Activated CD8-positive, alpha-beta memory T cell treated with anti-CD3 and anti-CD28 coated beads for 36 hours (primary cell): Measurements from ENCODE around the gene ACADSB. TPM values are rescaled to one million over a fixed set of nuclear protein-coding genes. Genes with fewer than 3 reads are reported as not detected.

Source experiments
- CTCF ChIA-PET: fragments of 350-600 bp; sonication (Branson Sonifier 250); formaldehyde crosslinking; loops from one replicate; lab custom pipeline; 2021; ENCODE audit warnings: antibody characterized with exemption; lab: Charles Lee
- POLR2A ChIA-PET: fragments of 350-600 bp; sonication (Branson Sonifier 250); formaldehyde crosslinking; loops from one replicate; lab custom pipeline; 2021; ENCODE audit warnings: antibody characterized with exemption; lab: Charles Lee
- total RNA-seq, 2 experiments: library from RNA; stranded (reverse); gene quantifications; one replicate each; pipeline ENCODE4 v1.2.3, GENCODE V29; 2021

The ACADSB gene
- total RNA-seq, 2 experiments from 2014 or later, result 26.6 to 27.0 TPM

- CTCF ChIA-PET, result no interaction called here
- POLR2A ChIA-PET, result no interaction called here
Observed at GRCh38 chr10:123083811-123084210, 75.0 kb downstream of the ACADSB start.

- POLR2A ChIA-PET, result no interaction called here
- CTCF ChIA-PET, result no interaction called here
Observed at GRCh38 chr10:123086281-123086680, 77.5 kb downstream of the ACADSB start.

- CTCF ChIA-PET, result no interaction called here
- POLR2A ChIA-PET, result no interaction called here
Observed at GRCh38 chr10:123087348-123087747, 78.5 kb downstream of the ACADSB start.

GRCh38 chr10:123087786-123088185, 79.0 kb downstream of the ACADSB start:
- ChIA-PET CTCF (no interaction called here), POLR2A (no interaction called here)

- POLR2A ChIA-PET, result no interaction called here
- CTCF ChIA-PET, result no interaction called here
Observed at GRCh38 chr10:123092635-123093414, 84.0 kb downstream of the ACADSB start.

GRCh38 chr10:123093489-123093888, 84.7 kb downstream of the ACADSB start:
- ChIA-PET POLR2A (no interaction called here), CTCF (no interaction called here)

GRCh38 chr10:123096452-123096851, 87.6 kb downstream of the ACADSB start:
- CTCF ChIA-PET, result no interaction called here
- POLR2A ChIA-PET, result no interaction called here

- ChIA-PET CTCF (no interaction called here), POLR2A (no interaction called here)
Observed at GRCh38 chr10:123097039-123097438, 88.2 kb downstream of the ACADSB start.

GRCh38 chr10:123100030-123100762, 91.4 kb downstream of the ACADSB start:
- ChIA-PET CTCF (no interaction called here), POLR2A (no interaction called here)

GRCh38 chr10:123101872-123102271, 93.1 kb downstream of the ACADSB start:
- POLR2A ChIA-PET, result no interaction called here
- CTCF ChIA-PET, result no interaction called here

GRCh38 chr10:123102673-123103072, 93.9 kb downstream of the ACADSB start:
- ChIA-PET CTCF (no interaction called here), POLR2A (no interaction called here)

- ChIA-PET POLR2A (no interaction called here), CTCF (no interaction called here)
Observed at GRCh38 chr10:123103944-123104343, 95.1 kb downstream of the ACADSB start.

Other genes starting within 250 kb of the ACADSB start
- 1 to 10 TPM; 2.2 to 2.9 TPM for gene CUZD1, start 163.1 kb upstream of the ACADSB start, total RNA-seq
- gene FAM24B, start 129.4 kb upstream of the ACADSB start, total RNA-seq, result 1 to 10 TPM; 9.6 to 9.8 TPM
- not detected for gene FAM24A, start 98.4 kb upstream of the ACADSB start, total RNA-seq
- gene C10orf88, start 54.8 kb upstream of the ACADSB start, total RNA-seq, result 10 to 100 TPM; 10.1 to 10.9 TPM
- 1 to 10 TPM; 4.9 to 6.3 TPM for gene PSTK, start 28.6 kb upstream of the ACADSB start, total RNA-seq
- 10 to 100 TPM; 19.6 to 23.1 TPM for gene IKZF5, start 211 bp upstream of the ACADSB start, total RNA-seq
- gene HMX3, start 127.0 kb downstream of the ACADSB start, total RNA-seq, result under 1 TPM; 0.25 to 0.42 TPM
- gene HMX2, start 139.1 kb downstream of the ACADSB start, total RNA-seq, result not detected
- 100 to 1,000 TPM; 270 to 277 TPM for gene BUB3, start 145.4 kb downstream of the ACADSB start, total RNA-seq